IMR-90 (cell line): ENCODE data around the gene C11orf42. TPM values are rescaled to one million over a fixed set of nuclear protein-coding genes. Genes with fewer than 3 reads are reported as not detected.

Experiments
- ATAC-seq: fragments of 200-7000 bp; cut with Tn5 transposase; 2 replicates; pipeline ENCODE4 v1.9.1; 2020; ENCODE audit warnings: low read depth, mild to moderate bottlenecking, moderate library complexity
- BruUV-seq: library from RNA; stranded (reverse); fragments of 400-500 nt; replicated peaks from 2 replicates; lab custom pipeline; 2021; lab: Mats Ljungman, UMichigan
- CTCF ChIA-PET: fragments of 300-600 bp; formaldehyde crosslinking; extraction: SDS; loops from one replicate; lab custom pipeline; 2021; ENCODE audit warnings: antibody characterized with exemption; lab: Yijun Ruan, JAX
- POLR2A ChIA-PET: fragments of 300-600 bp; sonication (Branson Sonifier 250); formaldehyde crosslinking; loops from one replicate; lab custom pipeline; 2022; ENCODE audit warnings: antibody characterized with exemption; ENCODE audit not compliant: unreplicated experiment; lab: Charles Lee
- DNase-seq: peaks from one replicate; pipeline ENCODE4 v3.0.0; 2013
- H2AFZ ChIP-seq: replicated peaks from 2 replicates; pipeline ENCODE3; 2013; ENCODE audit warnings: low read length, mild to moderate bottlenecking; ENCODE audit not compliant: poor library complexity
- H2AK5ac ChIP-seq: 2 replicates; pipeline ENCODE4 v1.6.1; 2013; ENCODE audit warnings: low read depth, low read length, inconsistent platforms
- H2AK9ac ChIP-seq: replicated peaks from 2 replicates; pipeline ENCODE3; 2013; ENCODE audit warnings: mild to moderate bottlenecking, low read depth, low read length, moderate library complexity; ENCODE audit not compliant: poor library complexity
- H2BK120ac ChIP-seq: 2 replicates; pipeline ENCODE4 v1.6.1; 2013; ENCODE audit warnings: low read depth, low read length, inconsistent platforms
- H2BK15ac ChIP-seq: 3 replicates; pipeline ENCODE4 v1.6.1; 2013; ENCODE audit warnings: low read depth, low read length, inconsistent platforms
- H2BK20ac ChIP-seq: 2 replicates; pipeline ENCODE4 v1.6.1; 2013; ENCODE audit warnings: low read depth, mild to moderate bottlenecking, inconsistent platforms, low read length, moderate library complexity
- H2BK5ac ChIP-seq: 2 replicates; pipeline ENCODE4 v1.6.1; 2013; ENCODE audit warnings: mild to moderate bottlenecking, low read depth, low read length, inconsistent platforms; ENCODE audit not compliant: poor library complexity, severe bottlenecking
- H3K14ac ChIP-seq: replicated peaks from 2 replicates; pipeline ENCODE4 v1.6.1; 2013; ENCODE audit warnings: low read depth, low read length, inconsistent platforms
- H3K18ac ChIP-seq: 2 replicates; pipeline ENCODE4 v1.6.1; 2013; ENCODE audit warnings: low read depth, low read length, control low read depth
- H3K23ac ChIP-seq: 2 replicates; pipeline ENCODE4 v1.6.1; 2013; ENCODE audit warnings: low read depth, low read length, inconsistent platforms
- H3K27ac ChIP-seq: 2 replicates; pipeline ENCODE4 v1.5.1; 2013; ENCODE audit warnings: mild to moderate bottlenecking, control low read depth, low read length; ENCODE audit not compliant: insufficient read depth
- H3K27me3 ChIP-seq: 2 replicates; pipeline ENCODE4 v1.6.1; 2013; ENCODE audit warnings: low read length; ENCODE audit not compliant: control insufficient read depth, insufficient read depth
- H3K36me3 ChIP-seq: 2 replicates; pipeline ENCODE4 v1.6.1; 2013; ENCODE audit warnings: low read length, mixed read lengths; ENCODE audit not compliant: control insufficient read depth, insufficient read depth
- H3K4ac ChIP-seq: 2 replicates; pipeline ENCODE4 v1.6.1; 2013; ENCODE audit warnings: low read depth, low read length, inconsistent platforms
- H3K4me1 ChIP-seq: 2 replicates; pipeline ENCODE4 v1.6.1; 2013; ENCODE audit warnings: low read length, mixed read lengths; ENCODE audit not compliant: control insufficient read depth, insufficient read depth
- H3K4me2 ChIP-seq: 2 replicates; pipeline ENCODE4 v1.6.1; 2013; ENCODE audit warnings: low read depth, mild to moderate bottlenecking, control low read depth, low read length, moderate library complexity
- H3K4me3 ChIP-seq: 2 replicates; pipeline ENCODE4 v1.5.1; 2013; ENCODE audit warnings: low read depth, mild to moderate bottlenecking, control low read depth, low read length, moderate library complexity; ENCODE audit not compliant: insufficient read depth
- H3K56ac ChIP-seq: 2 replicates; pipeline ENCODE4 v1.6.1; 2013; ENCODE audit warnings: low read length, inconsistent platforms; ENCODE audit not compliant: insufficient read depth; ENCODE audit errors: extremely low read depth
- H3K79me1 ChIP-seq, 2 experiments: 2 replicates each; pipeline ENCODE4 v1.6.1; 2013; ENCODE audit warnings: low read length in 2 of 2, inconsistent platforms in 1 of 2, low read depth in 1 of 2
- H3K9ac ChIP-seq: 2 replicates; pipeline ENCODE4 v1.6.1; 2013; ENCODE audit warnings: low read depth, low read length, control low read depth
- H3K9me1 ChIP-seq: 2 replicates; pipeline ENCODE4 v1.6.1; 2013; ENCODE audit warnings: low read length, inconsistent platforms; ENCODE audit not compliant: insufficient read depth
- H3K9me3 ChIP-seq: 2 replicates; pipeline ENCODE4 v1.6.1; 2013; ENCODE audit warnings: low read length; ENCODE audit not compliant: control insufficient read depth, insufficient read depth
- H4K20me1 ChIP-seq: 2 replicates; pipeline ENCODE4 v1.6.1; 2013; ENCODE audit warnings: low read length, inconsistent platforms; ENCODE audit not compliant: insufficient read depth
- H4K5ac ChIP-seq: 2 replicates; pipeline ENCODE4 v1.6.1; 2013; ENCODE audit warnings: mild to moderate bottlenecking, low read depth, low read length, control low read depth
- H4K8ac ChIP-seq, 2 experiments: 2 replicates each; pipeline ENCODE4 v1.6.1; 2013; ENCODE audit warnings: low read depth in 2 of 2, low read length in 2 of 2, control low read depth in 1 of 2, inconsistent platforms in 1 of 2
- H4K91ac ChIP-seq: 2 replicates; pipeline ENCODE4 v1.6.1; 2013; ENCODE audit warnings: low read depth, low read length, inconsistent platforms; ENCODE audit not compliant: insufficient read depth
- CHD1 ChIP-seq: IDR thresholded peaks from 2 replicates; pipeline ENCODE4 v1.6.1; 2012; ENCODE audit warnings: low read depth, low read length, improper control_type of control experiment
- CTCF ChIP-seq: conservative IDR thresholded peaks from 2 replicates; pipeline ENCODE4 v1.5.1; 2012; ENCODE audit warnings: mild to moderate bottlenecking, low read depth, low read length, improper control_type of control experiment
- MXI1 ChIP-seq: IDR thresholded peaks from 2 replicates; pipeline ENCODE4 v1.6.1; 2012; ENCODE audit warnings: low read depth, mild to moderate bottlenecking, low read length, moderate library complexity, borderline replicate concordance
- NFE2L2 ChIP-seq: fragments of 150-350 bp; IDR thresholded peaks from 2 replicates; pipeline ENCODE4 v1.6.1; 2016; ENCODE audit warnings: low read depth, mild to moderate bottlenecking, low read length
- RAD21 ChIP-seq: IDR thresholded peaks from 2 replicates; pipeline ENCODE4 v1.6.1; 2012; ENCODE audit warnings: low read length, improper control_type of control experiment
- RCOR1 ChIP-seq: IDR thresholded peaks from 2 replicates; pipeline ENCODE4 v1.6.1; 2012; ENCODE audit warnings: mild to moderate bottlenecking, low read length, improper control_type of control experiment; ENCODE audit not compliant: insufficient replicate concordance
- SMC3 ChIP-seq: fragments of 150-350 bp; IDR thresholded peaks from 2 replicates; pipeline ENCODE4 v1.6.1; 2016; ENCODE audit warnings: low read depth, mild to moderate bottlenecking, antibody characterized with exemption, low read length, moderate library complexity
- whole genome bisulfite sequencing, 2 experiments: methylation state at CpG; one replicate each; pipeline versions ENCODE4 v1.1.5 to v1.1.7; 2013; ENCODE audit warnings: missing lambda C conversion rate in 2 of 2; ENCODE audit not compliant: insufficient read length in 1 of 2; ENCODE audit errors: extremely low coverage in 2 of 2; 5-methylcytosine and 5-hydroxymethylcytosine counted together
- dilution Hi-C: fragments of 300-500 bp; cut with HindIII; formaldehyde crosslinking; loops from one replicate; pipeline ENCODE4 v1.14.3; 2018; ENCODE audit warnings: low sequenced_read_pairs; ENCODE audit not compliant: unreplicated experiment
- in situ Hi-C: fragments of 300-500 bp; cut with MboI; formaldehyde crosslinking; loops from 3 replicates; pipeline ENCODE4 v1.14.3; 2019; ENCODE audit warnings: low sequenced_read_pairs, inconsistent platforms, mixed read lengths
- intact Hi-C: fragments of 100-400 bp; cut with micrococcal nuclease; formaldehyde crosslinking; loops from 2 replicates; pipeline ENCODE4 v1.10.0; 2022
- polyA plus RNA-seq, 3 experiments: library from polyadenylated mRNA; depleted of rRNA; stranded (reverse); fragments of >200 nt; gene quantifications; 2 replicates each; pipeline ENCODE4 v1.2.3, GENCODE V29; 2012; ENCODE audit warnings: low replicate concordance in 1 of 3
- total RNA-seq: library from RNA; depleted of rRNA; stranded (reverse); fragments of >200 nt; gene quantifications from 2 replicates; pipeline ENCODE4 v1.2.3, GENCODE V29; 2012

Gene C11orf42
- total and polyA plus RNA-seq, 2 of the 4 experiments (the other 2 are of a cell fraction): not detected

GRCh38 chr11:6251120-6251733 lies 45.9 kb downstream of the C11orf42 start:
- Histone ChIP-seq H2AK5ac (peak overlapping the region; percentile 12; the same call in 1 of the 2 replicates), H4K20me1 (no peaks in the 10 kb centered on the region), H2AFZ (no peak overlapping the region), H4K5ac (no peak overlapping the region), H2BK20ac (no peak overlapping the region), H3K79me1 (no peaks in the 10 kb centered on the region), H3K4me3 (no peak overlapping the region), H4K91ac (no peak overlapping the region), H3K4me2 (no peak overlapping the region), H3K56ac (no peak overlapping the region), H3K36me3 (no peaks in the 10 kb centered on the region), H2BK120ac (no peak overlapping the region), H3K23ac (no peak overlapping the region), H2BK15ac (no peak overlapping the region), H2AK9ac (peak overlapping the region; percentile 21), H3K14ac (no peak overlapping the region), H3K9me1 (no peaks in the 10 kb centered on the region), H2BK5ac (no peak overlapping the region), H3K9ac (no peak overlapping the region), H4K8ac (no peak overlapping the region), H3K18ac (no peak overlapping the region), H3K9me3 (no peaks in the 10 kb centered on the region), H3K4me1 (peaks cover 11% of the 10 kb centered on the region), H3K27me3 (peaks cover 9% of the 10 kb centered on the region), H3K27ac (no peak overlapping the region), H3K4ac (no peak overlapping the region)
- in situ Hi-C loops: loop anchor here (5.0 kb wide), 1 partner anchor 66 kb away; no protein-coding TSS in a partner anchor
- CTCF ChIA-PET: interaction anchor here (0.5 to 4.0 kb wide), 16 partner anchors 9 to 111 kb away, joined by 3 to 49 read pairs (median 4); partner anchors contain the start of genes CCKBR and FHIP1B
- no TSS peak for BruUV-seq
- 0% methylated on average over 1 of the region's 6 CpGs; no CpG with 5 or more reads in 1 of the 2 experiments for WGBS, 2 experiments
- intact Hi-C loops: loop anchor here (1.0 kb wide), 3 partner anchors 64 to 102 kb away; no protein-coding TSS in a partner anchor
- dilution Hi-C loops: no loop called here
- TF ChIP-seq CTCF (peak; percentile 91), SMC3 (peak; percentile 84), RCOR1 (no peak), RAD21 (peak; percentile 74), NFE2L2 (no peak), CHD1 (no peak), MXI1 (no peak)
- POLR2A ChIA-PET: interaction anchor here (0.6 kb wide), 1 partner anchor 20 kb away, joined by 3 read pairs; no protein-coding TSS in a partner anchor
- ATAC-seq (peak; percentile 89), DNase-seq (peak; percentile 75)
